Measurements from ENCODE around the gene WDR64. TPM values are rescaled to one million over a fixed set of nuclear protein-coding genes. Genes with fewer than 3 reads are reported as not detected.

WDR64 gene
- total RNA-seq, 1 experiment from 2014 or later, result not detected

DNA sequence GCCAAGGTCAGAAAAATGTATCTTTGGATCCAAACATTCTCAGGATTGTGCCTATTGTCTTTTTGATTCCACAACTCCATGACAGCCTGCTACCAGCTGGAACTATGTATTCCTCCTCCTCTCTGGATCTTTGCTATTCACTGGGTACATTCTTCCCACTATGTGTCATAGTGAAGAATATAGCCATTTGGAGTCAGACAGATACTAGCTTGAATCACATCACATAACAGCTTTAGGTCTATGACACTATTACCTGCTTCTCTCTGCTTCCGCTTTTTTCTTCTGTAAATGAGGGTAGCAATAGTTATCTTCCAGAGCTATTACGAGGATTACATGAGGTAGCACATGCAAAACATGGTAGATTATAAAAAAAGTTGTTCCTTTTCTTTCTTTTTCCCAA, 190.5 kb downstream of the WDR64 start:
- POLR2A ChIA-PET (ENCODE audit: unreplicated experiment), result no interaction called here
- Histone ChIP-seq H3K27ac (no peak overlapping the region), H2AFZ (no peak overlapping the region), H3K36me3 (ENCODE audit: low read depth) (no peaks in the 10 kb centered on the region), H3K79me2 (ENCODE audit: low read depth) (no peaks in the 10 kb centered on the region), H3K4me3 (no peak overlapping the region), H3K27me3 (ENCODE audit: insufficient read depth, low read depth) (no peaks in the 10 kb centered on the region), H3K9me3 (ENCODE audit: insufficient read depth, low read depth) (no peaks in the 10 kb centered on the region), H4K20me1 (ENCODE audit: insufficient read depth) (no peaks in the 10 kb centered on the region), H3K4me2 (no peak overlapping the region), H3F3A (ENCODE audit: insufficient read depth, low read depth) (0 out of 2 replicates have a peak, but pooled peaks cover 2% of the 10 kb centered on the region), H3K4me1 (replicated peaks; ENCODE audit: insufficient read depth) (peaks cover 14% of the 10 kb centered on the region), H3K9me2 (ENCODE audit: insufficient read depth) (no peaks in the 10 kb centered on the region)
- BruUV-seq (replicated peaks), result no TSS peak
- TF ChIP-seq EZH2 (IDR thresholded peaks at IDR 0.05; ENCODE audit: low read depth) (no peak), CTCF (conservative IDR thresholded peaks at IDR 0.05) (no peak)
- CTCF ChIA-PET, result no interaction called here
- DNase-seq, result no peak
- intact Hi-C loops (cut with micrococcal nuclease; ENCODE audit: unreplicated experiment), result no loop called here

DNA sequence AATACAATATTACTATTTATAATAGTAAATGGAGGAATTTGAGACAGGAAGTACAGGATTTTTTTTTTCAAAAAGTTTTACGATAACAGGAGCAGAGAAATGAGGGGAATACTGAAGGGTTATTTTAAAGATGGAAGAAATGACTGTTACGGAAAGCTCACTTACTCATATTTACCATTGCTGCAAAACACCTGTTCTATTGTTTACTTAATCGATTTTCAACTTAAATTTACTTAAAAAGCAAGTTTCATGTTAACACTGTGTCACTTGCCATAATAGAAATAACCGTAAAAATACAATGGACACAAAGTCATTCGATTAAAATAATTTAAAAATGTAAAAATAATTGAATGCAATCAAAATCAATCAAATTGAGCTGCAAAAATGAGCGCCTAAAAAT, 192.5 kb downstream of the WDR64 start:
- no peaks in the 10 kb centered on the region for H3F3A ChIP-seq (ENCODE audit: insufficient read depth, low read depth)
- no peak overlapping the region for H3K27ac ChIP-seq
- H3K4me2 ChIP-seq, result no peak overlapping the region
- H3K79me2 ChIP-seq (ENCODE audit: low read depth), result peaks cover 14% of the 10 kb centered on the region
- no peak overlapping the region for H3K4me3 ChIP-seq
- H3K9me3 ChIP-seq (ENCODE audit: insufficient read depth, low read depth), result no peaks in the 10 kb centered on the region
- H3K4me1 ChIP-seq (replicated peaks; ENCODE audit: insufficient read depth), result peaks cover 16% of the 10 kb centered on the region
- ChIA-PET CTCF (no interaction called here), POLR2A (ENCODE audit: unreplicated experiment) (no interaction called here)
- no peak overlapping the region for H2AFZ ChIP-seq
- DNase-seq, result no peak
- TF ChIP-seq EZH2 (IDR thresholded peaks at IDR 0.05; ENCODE audit: low read depth), result no peak
- no peak for TF ChIP-seq CTCF (conservative IDR thresholded peaks at IDR 0.05)
- H4K20me1 ChIP-seq (ENCODE audit: insufficient read depth), result no peaks in the 10 kb centered on the region
- BruUV-seq (replicated peaks), result no TSS peak
- intact Hi-C loops (cut with micrococcal nuclease; ENCODE audit: unreplicated experiment), result no loop called here
- no peaks in the 10 kb centered on the region for H3K36me3 ChIP-seq (ENCODE audit: low read depth)
- H3K9me2 ChIP-seq (ENCODE audit: insufficient read depth), result no peaks in the 10 kb centered on the region
- no peaks in the 10 kb centered on the region for H3K27me3 ChIP-seq (ENCODE audit: insufficient read depth, low read depth)

DNA sequence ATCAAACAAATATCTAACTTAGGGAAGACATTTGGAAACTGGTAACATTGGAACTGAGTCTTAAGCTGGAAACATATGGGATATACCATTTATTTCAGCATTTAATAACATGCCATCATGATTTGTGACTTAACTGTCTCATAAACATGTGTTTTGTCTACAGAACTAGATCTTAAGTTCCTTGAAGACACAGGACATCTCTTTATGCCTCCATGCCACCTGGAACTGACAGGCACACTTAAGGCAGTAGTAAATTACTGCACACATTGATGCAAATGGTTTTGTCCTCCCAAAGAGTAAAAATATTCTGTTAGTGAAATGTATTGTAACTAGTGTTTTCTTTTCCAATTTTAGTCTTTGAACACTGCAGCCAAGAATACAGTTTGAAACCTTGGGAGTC, 194.3 kb downstream of the WDR64 start:
- TF ChIP-seq EZH2 (IDR thresholded peaks at IDR 0.05; ENCODE audit: low read depth) (no peak), CTCF (conservative IDR thresholded peaks at IDR 0.05) (no peak)
- Histone ChIP-seq H2AFZ (no peak overlapping the region), H4K20me1 (ENCODE audit: insufficient read depth) (no peaks in the 10 kb centered on the region), H3K36me3 (ENCODE audit: low read depth) (no peaks in the 10 kb centered on the region), H3K4me1 (replicated peaks; ENCODE audit: insufficient read depth) (peaks cover 17% of the 10 kb centered on the region), H3K4me2 (no peak overlapping the region; the same call in 1 of the 2 replicates), H3F3A (ENCODE audit: insufficient read depth, low read depth) (no peaks in the 10 kb centered on the region), H3K9me3 (ENCODE audit: insufficient read depth, low read depth) (no peaks in the 10 kb centered on the region), H3K79me2 (ENCODE audit: low read depth) (peaks cover 16% of the 10 kb centered on the region), H3K9me2 (ENCODE audit: insufficient read depth) (no peaks in the 10 kb centered on the region), H3K27ac (no peak overlapping the region), H3K4me3 (no peak overlapping the region), H3K27me3 (ENCODE audit: insufficient read depth, low read depth) (no peaks in the 10 kb centered on the region)
- intact Hi-C loops (cut with micrococcal nuclease; ENCODE audit: unreplicated experiment), result loop anchor here (5.0 kb wide), 1 partner anchor 171 kb away; no protein-coding TSS in a partner anchor
- DNase-seq, result no peak
- ChIA-PET POLR2A (ENCODE audit: unreplicated experiment) (no interaction called here), CTCF (no interaction called here)
- no TSS peak for BruUV-seq (replicated peaks)
